Endothelial cell of umbilical vein (primary cell): Measurements from ENCODE around the gene ADGRD2. TPM values are rescaled to one million over a fixed set of nuclear protein-coding genes. Genes with fewer than 3 reads are reported as not detected.

Source experiments
- BruUV-seq: library from RNA; stranded (reverse); fragments of 400-500 nt; replicated peaks from 2 replicates; lab custom pipeline; 2021; lab: Mats Ljungman, UMichigan
- CTCF ChIA-PET: fragments of 300-600, 350-600 bp; sonication (Branson Sonifier 250); formaldehyde crosslinking; loops from one replicate; lab custom pipeline; 2021; ENCODE audit warnings: antibody characterized with exemption, inconsistent platforms; lab: Charles Lee
- POLR2A ChIA-PET: fragments of 300-600, 350-600 bp; sonication (Branson Sonifier 250); formaldehyde crosslinking; loops from one replicate; lab custom pipeline; 2021; ENCODE audit warnings: antibody characterized with exemption, inconsistent platforms; lab: Charles Lee
- DNase-seq: peaks from one replicate; pipeline ENCODE4 v3.0.0-alpha.2; 2011; ENCODE audit warnings: low read depth, low spot score
- FAIRE-seq: peaks from 2 replicates; lab custom pipeline; 2011; peaks lifted over from hg19 to GRCh38; lab: Jason Lieb, UNC
- H2AFZ ChIP-seq: 2 replicates; pipeline ENCODE4 v1.6.0; 2012; ENCODE audit warnings: low read depth, low read length, control low read depth, inconsistent platforms
- H3K27ac ChIP-seq: 2 replicates; pipeline ENCODE4 v1.5.1; 2011; ENCODE audit warnings: low read depth, mild to moderate bottlenecking, control low read depth, low read length, moderate library complexity; ENCODE audit not compliant: insufficient read depth
- H3K27me3 ChIP-seq, 2 experiments: 2 replicates each; pipeline versions ENCODE4 v1.6.0 to v1.6.1; 2011; ENCODE audit warnings: low read length in 2 of 2, mixed read lengths in 1 of 2; ENCODE audit not compliant: control insufficient read depth in 2 of 2, insufficient read depth in 2 of 2
- H3K36me3 ChIP-seq, 2 experiments: 2 replicates in 1 of 2; 3 replicates in 1 of 2; pipeline ENCODE4 v1.5.1; 2011; ENCODE audit warnings: low read length in 2 of 2, mild to moderate bottlenecking in 1 of 2, moderate library complexity in 1 of 2; ENCODE audit not compliant: control insufficient read depth in 2 of 2, insufficient read depth in 2 of 2; ENCODE audit errors: extremely low read depth in 1 of 2
- H3K4me1 ChIP-seq: 3 replicates; pipeline ENCODE4 v1.5.1; 2011; ENCODE audit warnings: mild to moderate bottlenecking, low read length; ENCODE audit not compliant: control insufficient read depth, insufficient read depth; ENCODE audit errors: extremely low read depth
- H3K4me2 ChIP-seq: 2 replicates; pipeline ENCODE4 v1.6.1; 2011; ENCODE audit warnings: low read length, control low read depth, mixed read lengths; ENCODE audit not compliant: insufficient read depth
- H3K4me3 ChIP-seq, 3 experiments: fragments of 200-600 bp in 1 of 3; sonication (generic), shearing (Covaris generic) in 1 of 3; replicated peaks in 1 of 3; 2 replicates each; pipeline ENCODE4 v1.5.1; 2011 to 2016; ENCODE audit warnings: control low read depth in 3 of 3, low read length in 3 of 3, mild to moderate bottlenecking in 2 of 3, inconsistent platforms in 1 of 3, low read depth in 1 of 3, moderate library complexity in 1 of 3; ENCODE audit not compliant: insufficient read depth in 1 of 3
- H3K79me2 ChIP-seq: 2 replicates; pipeline ENCODE4 v1.6.0; 2012; ENCODE audit warnings: low read length, inconsistent platforms; ENCODE audit not compliant: control insufficient read depth, insufficient read depth
- H3K9ac ChIP-seq: replicated peaks from 2 replicates; pipeline ENCODE3; 2011; ENCODE audit warnings: low read length, control low read depth; ENCODE audit not compliant: insufficient read depth; ENCODE audit errors: extremely low read depth
- H3K9me1 ChIP-seq: replicated peaks from 3 replicates; pipeline ENCODE4 v1.6.0; 2011; ENCODE audit warnings: mild to moderate bottlenecking, low read length; ENCODE audit not compliant: control insufficient read depth, insufficient read depth; ENCODE audit errors: extremely low read depth
- H3K9me3 ChIP-seq: replicated peaks from 2 replicates; pipeline ENCODE4 v1.5.1; 2012; ENCODE audit warnings: low read length, inconsistent platforms; ENCODE audit not compliant: control insufficient read depth, insufficient read depth
- H4K20me1 ChIP-seq: replicated peaks from 2 replicates; pipeline ENCODE3; 2011; ENCODE audit warnings: mild to moderate bottlenecking, low read length; ENCODE audit not compliant: control insufficient read depth, insufficient read depth; ENCODE audit errors: extremely low read depth
- CTCF ChIP-seq, 2 donors: IDR thresholded peaks; 1 replicate in 1 of 2; 2 replicates in 1 of 2; pipeline ENCODE4 v1.5.1; 2011; ENCODE audit warnings: low read length in 2 of 2, mild to moderate bottlenecking in 2 of 2, moderate library complexity in 2 of 2, control low read depth in 1 of 2, inconsistent platforms in 1 of 2, low read depth in 1 of 2; ENCODE audit not compliant: insufficient read depth in 1 of 2; ENCODE audit errors: extremely low read depth in 1 of 2
- EZH2 ChIP-seq: IDR thresholded peaks from 2 replicates; pipeline ENCODE4 v1.6.1; 2012; ENCODE audit warnings: borderline replicate concordance, low read depth, mild to moderate bottlenecking, moderate library complexity, low read length, inconsistent platforms; ENCODE audit not compliant: severe bottlenecking
- FOS ChIP-seq: IDR thresholded peaks from 2 replicates; pipeline ENCODE4 v1.6.1; 2011; ENCODE audit warnings: mild to moderate bottlenecking, low read length, moderate library complexity, borderline replicate concordance; ENCODE audit not compliant: insufficient read depth
- GATA2 ChIP-seq: IDR thresholded peaks from 2 replicates; pipeline ENCODE4 v1.7.0; 2011; ENCODE audit warnings: low read depth, mild to moderate bottlenecking, moderate library complexity, mixed read lengths, low read length; ENCODE audit not compliant: insufficient read length, insufficient read depth
- JUN ChIP-seq: IDR thresholded peaks from 2 replicates; pipeline ENCODE4 v1.6.1; 2011; ENCODE audit warnings: borderline replicate concordance, low read depth; ENCODE audit not compliant: insufficient read length, insufficient read depth
- MAX ChIP-seq: IDR thresholded peaks from 2 replicates; pipeline ENCODE4 v1.6.1; 2011; ENCODE audit not compliant: insufficient read depth, insufficient read length
- MYC ChIP-seq: IDR thresholded peaks from one replicate; pipeline ENCODE4 v1.6.1; 2011; ENCODE audit warnings: mild to moderate bottlenecking, low read depth, low read length
- POLR2A ChIP-seq: IDR thresholded peaks from 2 replicates; pipeline ENCODE4 v1.6.1; 2012; ENCODE audit warnings: low read depth, mild to moderate bottlenecking, control low read depth, low read length
- POLR2AphosphoS5 ChIP-seq: IDR thresholded peaks from 2 replicates; pipeline ENCODE4 v1.6.1; 2012; ENCODE audit warnings: low read depth, mild to moderate bottlenecking, control low read depth, low read length, moderate library complexity; ENCODE audit not compliant: insufficient read depth
- dilution Hi-C: fragments of 300-500 bp; cut with MboI; formaldehyde crosslinking; loops from one replicate; pipeline ENCODE4 v1.15.0; 2019; ENCODE audit warnings: low sequenced_read_pairs; ENCODE audit not compliant: extremely low pct_ligation_motif_present
- intact Hi-C: fragments of 100-400 bp; cut with micrococcal nuclease; formaldehyde crosslinking; loops from one replicate; pipeline ENCODE4 v1.10.0; 2022
- polyA plus RNA-seq, 4 experiments: library from polyadenylated mRNA; depleted of rRNA in 3 of 4; stranded (reverse) in 3 of 4; unstranded in 1 of 4; fragments of >200 nt; gene quantifications; 2 replicates each; pipeline versions ENCODE4 v1.2.1 to v1.2.3, GENCODE V29; 2011 to 2012; ENCODE audit warnings: missing spikeins in 1 of 4
- total RNA-seq: library from RNA; stranded (reverse); gene quantifications from 2 replicates; pipeline ENCODE4 v1.2.3, GENCODE V29; 2021

ADGRD2 gene
- total and polyA plus RNA-seq, 2 donors (not counting 3 experiments of a cell fraction or from before 2014, with no cell fraction given): not detected

GRCh38 chr9:124439086-124439485, 11.2 kb upstream of the ADGRD2 start:
- Histone ChIP-seq H3K9ac (no peak overlapping the region), H3K9me1 (no peaks in the 10 kb centered on the region), H2AFZ (no peak overlapping the region), H3K4me3 (no peak overlapping the region), H3K27me3 (peaks cover 0 to 2% of the 10 kb centered on the region in 2 experiments), H3K27ac (no peak overlapping the region), H3K9me3 (no peaks in the 10 kb centered on the region), H3K36me3 (no peaks in the 10 kb centered on the region), H3K4me1 (no peaks in the 10 kb centered on the region), H3K79me2 (no peaks in the 10 kb centered on the region), H3K4me2 (no peak overlapping the region), H4K20me1 (no peaks in the 10 kb centered on the region)
- no TSS peak for BruUV-seq
- CTCF ChIA-PET: no interaction called here
- no peak for TF ChIP-seq JUN
- TF ChIP-seq FOS: no peak
- TF ChIP-seq MAX: no peak
- no peak for TF ChIP-seq EZH2
- TF ChIP-seq POLR2AphosphoS5: no peak
- no peak for TF ChIP-seq POLR2A
- no peak for TF ChIP-seq GATA2
- TF ChIP-seq MYC: no peak
- no peak for TF ChIP-seq CTCF (IDR thresholded peaks at IDR 0.05; ENCODE audit: extremely low read depth in 1 of 2, insufficient read depth in 1 of 2, low read depth in 1 of 2, low read length in 2 of 2)
- dilution Hi-C loops (no loop called here), intact Hi-C loops (no loop called here)
- DNase-seq (no peak), FAIRE-seq (no peak)
- POLR2A ChIA-PET: no interaction called here
